ENCODE measurements around the gene CEMIP. TPM values are rescaled to one million over a fixed set of nuclear protein-coding genes. Genes with fewer than 3 reads are reported as not detected.

Gene CEMIP
- total and polyA plus RNA-seq, 12 donors, result 0.08 to 2.2 (median 0.35) TPM

DNA sequence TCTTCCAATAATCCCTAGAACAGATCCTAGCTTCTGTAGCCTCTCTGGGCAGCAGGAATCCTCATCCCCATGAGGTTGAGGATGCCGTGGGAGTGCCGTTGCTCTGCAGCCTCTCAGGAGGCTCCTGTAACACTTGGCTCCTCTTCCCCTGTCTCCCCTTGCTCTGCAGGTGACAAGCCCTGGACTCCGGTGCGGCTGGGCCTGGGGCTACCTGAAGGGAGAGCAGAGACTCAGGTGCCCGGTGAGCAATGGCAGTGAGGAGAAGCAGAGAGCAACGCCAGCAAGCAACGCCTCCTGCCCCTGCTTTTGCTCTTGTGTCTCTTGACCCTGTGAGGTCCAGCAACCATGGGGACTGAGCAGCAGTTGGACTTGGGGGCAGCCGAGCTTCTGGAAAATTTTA, 91.2 kb downstream of the CEMIP start:
- H3K27ac ChIP-seq, result no peak overlapping the region
- no peak for TF ChIP-seq POLR2A (IDR thresholded peaks at IDR 0.05)
- TF ChIP-seq, protein P1, sequence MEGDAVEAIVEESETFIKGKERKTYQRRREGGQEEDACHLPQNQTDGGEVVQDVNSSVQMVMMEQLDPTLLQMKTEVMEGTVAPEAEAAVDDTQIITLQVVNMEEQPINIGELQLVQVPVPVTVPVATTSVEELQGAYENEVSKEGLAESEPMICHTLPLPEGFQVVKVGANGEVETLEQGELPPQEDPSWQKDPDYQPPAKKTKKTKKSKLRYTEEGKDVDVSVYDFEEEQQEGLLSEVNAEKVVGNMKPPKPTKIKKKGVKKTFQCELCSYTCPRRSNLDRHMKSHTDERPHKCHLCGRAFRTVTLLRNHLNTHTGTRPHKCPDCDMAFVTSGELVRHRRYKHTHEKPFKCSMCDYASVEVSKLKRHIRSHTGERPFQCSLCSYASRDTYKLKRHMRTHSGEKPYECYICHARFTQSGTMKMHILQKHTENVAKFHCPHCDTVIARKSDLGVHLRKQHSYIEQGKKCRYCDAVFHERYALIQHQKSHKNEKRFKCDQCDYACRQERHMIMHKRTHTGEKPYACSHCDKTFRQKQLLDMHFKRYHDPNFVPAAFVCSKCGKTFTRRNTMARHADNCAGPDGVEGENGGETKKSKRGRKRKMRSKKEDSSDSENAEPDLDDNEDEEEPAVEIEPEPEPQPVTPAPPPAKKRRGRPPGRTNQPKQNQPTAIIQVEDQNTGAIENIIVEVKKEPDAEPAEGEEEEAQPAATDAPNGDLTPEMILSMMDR (IDR thresholded peaks at IDR 0.05), result no peak
- no peaks in the 10 kb centered on the region for H3K27me3 ChIP-seq
- DNase-seq, result no peak
- H3K4me3 ChIP-seq, result no peak overlapping the region
- intact Hi-C loops (cut with DNase I), result no loop called here
- 76 to 89% (median 87%) methylated on average over 8 of the region's 8 CpGs for WGBS, 4 donors
- no peaks in the 10 kb centered on the region for H3K9me3 ChIP-seq (replicated peaks in 1 of 3)
- H3K36me3 ChIP-seq (replicated peaks in 1 of 2), result no peaks in the 10 kb centered on the region
- no peaks in the 10 kb centered on the region for H3K4me1 ChIP-seq (replicated peaks in 1 of 2)

DNA sequence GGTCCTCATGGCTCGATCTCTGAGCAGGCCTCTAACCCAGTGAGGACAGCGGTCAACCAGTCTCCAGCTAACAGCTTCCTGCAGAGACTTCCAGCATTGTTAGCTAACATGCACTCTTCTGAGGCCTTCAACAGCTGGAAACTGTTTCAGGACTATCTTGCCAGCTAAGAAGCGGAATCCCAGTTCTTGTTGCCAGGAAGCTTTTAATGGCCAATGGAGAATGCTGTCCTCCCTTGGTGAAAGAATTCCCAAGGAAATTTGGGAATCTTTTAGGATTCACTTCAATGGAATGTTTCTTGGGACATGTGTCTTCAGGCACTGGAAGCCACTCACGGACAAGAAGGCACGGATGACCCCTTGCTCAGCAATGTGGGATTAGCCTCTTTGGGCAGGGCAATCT, 91.7 kb downstream of the CEMIP start:
- Histone ChIP-seq H3K27me3 (no peaks in the 10 kb centered on the region), H3K36me3 (replicated peaks in 1 of 2) (no peaks in the 10 kb centered on the region), H3K4me1 (replicated peaks in 1 of 2) (no peaks in the 10 kb centered on the region), H3K27ac (no peak overlapping the region), H3K9me3 (replicated peaks in 1 of 3) (no peaks in the 10 kb centered on the region), H3K4me3 (no peak overlapping the region)
- intact Hi-C loops (cut with DNase I), result no loop called here
- no peak for DNase-seq
- WGBS, 4 donors, result 76 to 87% (median 81%) methylated on average over 4 to 5 of the region's 5 CpGs
- no peak for TF ChIP-seq POLR2A (IDR thresholded peaks at IDR 0.05)
- TF ChIP-seq, protein P1 (IDR thresholded peaks at IDR 0.05), result no peak

DNA sequence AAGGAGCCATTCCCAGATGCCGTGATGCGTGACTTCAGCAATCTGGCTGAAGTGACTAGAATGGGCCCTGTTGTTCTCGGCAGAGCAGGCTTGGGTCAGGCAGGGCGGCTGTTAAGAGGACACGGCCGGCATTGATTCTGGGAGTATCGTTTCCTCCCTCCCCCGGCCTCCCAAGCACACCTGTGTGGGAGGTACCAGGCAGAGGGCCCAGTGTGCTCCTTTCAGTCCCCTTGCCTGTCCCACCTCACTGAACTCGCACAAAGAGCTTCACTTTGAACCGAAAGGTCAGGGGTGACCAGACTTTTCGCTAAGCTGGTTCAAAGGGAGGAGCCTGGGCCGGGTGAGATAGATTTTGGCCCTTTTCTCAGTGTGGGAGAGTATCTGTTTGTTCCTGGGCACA, 92.7 kb downstream of the CEMIP start:
- no peaks in the 10 kb centered on the region for H3K27me3 ChIP-seq
- no peaks in the 10 kb centered on the region for H3K36me3 ChIP-seq (replicated peaks in 1 of 2)
- H3K27ac ChIP-seq, result no peak overlapping the region
- TF ChIP-seq, protein P1 (IDR thresholded peaks at IDR 0.05), result no peak
- no peak for TF ChIP-seq POLR2A (IDR thresholded peaks at IDR 0.05)
- H3K4me1 ChIP-seq (replicated peaks in 1 of 2), result no peaks in the 10 kb centered on the region
- DNase-seq, result no peak
- H3K4me3 ChIP-seq, result no peak overlapping the region
- intact Hi-C loops (cut with DNase I), result no loop called here
- WGBS, 4 donors, result 86 to 92% (median 90%) methylated on average over 7 to 12 of the region's 12 CpGs
- no peaks in the 10 kb centered on the region for H3K9me3 ChIP-seq (replicated peaks in 1 of 3)

DNA sequence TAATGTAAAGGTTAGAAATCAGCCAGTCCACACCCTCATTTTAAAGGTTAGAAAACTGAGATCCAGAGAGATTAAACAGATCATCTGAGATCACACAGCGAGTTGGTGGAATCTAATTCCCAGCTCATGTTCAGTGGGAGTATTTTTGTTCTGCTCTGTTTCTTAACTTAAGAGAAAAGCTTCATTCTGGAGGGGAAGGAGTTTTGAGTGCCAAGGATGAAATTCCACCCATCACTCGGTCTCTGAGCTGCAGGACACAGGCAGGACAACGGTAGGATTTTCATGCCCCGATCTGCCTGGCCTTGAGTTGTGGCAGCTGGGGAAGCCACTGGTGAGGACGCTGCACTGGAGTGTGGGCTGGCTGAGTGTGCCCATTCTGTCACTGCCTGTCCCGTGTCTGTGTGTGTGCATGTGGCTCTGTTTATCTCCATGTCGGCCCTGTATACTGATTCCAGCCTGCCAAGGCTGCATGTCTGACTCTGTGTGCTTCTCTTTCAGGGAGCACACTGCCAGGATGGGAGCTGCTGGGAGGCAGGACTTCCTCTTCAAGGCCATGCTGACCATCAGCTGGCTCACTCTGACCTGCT, 94.3 kb downstream of the CEMIP start:
- no peaks in the 10 kb centered on the region for H3K4me1 ChIP-seq (replicated peaks in 1 of 2)
- TF ChIP-seq, protein P1 (IDR thresholded peaks at IDR 0.05), result no peak
- TF ChIP-seq POLR2A (IDR thresholded peaks at IDR 0.05), result no peak
- DNase-seq, result no peak
- no peak overlapping the region for H3K27ac ChIP-seq
- H3K27me3 ChIP-seq, result no peaks in the 10 kb centered on the region
- H3K36me3 ChIP-seq (replicated peaks in 1 of 2), result no peaks in the 10 kb centered on the region
- no peak overlapping the region for H3K4me3 ChIP-seq
- H3K9me3 ChIP-seq (replicated peaks in 1 of 3), result no peaks in the 10 kb centered on the region
- WGBS, 4 donors, result 45 to 60% (median 54%) methylated on average over 4 to 7 of the region's 7 CpGs
- intact Hi-C loops (cut with DNase I), result no loop called here

Measured in adrenal gland (tissue), 12 donors.